ENCODE data around the gene BTNL3.

- TF ChIP-seq POLR2AphosphoS5 (IDR thresholded peaks at IDR 0.05) (no peak), CTCF (IDR thresholded peaks at IDR 0.05 in 8 of 11, conservative IDR thresholded peaks at IDR 0.05 in 3 of 11) (no peak), POLR2A (IDR thresholded peaks at IDR 0.05) (no peak)
These were observed 19.5 kb downstream of the BTNL3 start for GRCh38 chr5:181008136-181008535.
